Esophagus squamous epithelium (tissue), 5 donors: ENCODE results near the gene UBC. TPM values are rescaled to one million over a fixed set of nuclear protein-coding genes. Genes with fewer than 3 reads are reported as not detected.
A peak's percentile ranks its signal among the peaks of the same experiment; 100 is the strongest.

Experiments used
- DNase-seq: peaks from one replicate; lab custom pipeline; 2025; lab: John Stamatoyannopoulos, UW
- H3K27ac ChIP-seq, 4 donors: fragments of 200-600 bp; sonication (generic); one replicate each; pipeline ENCODE4 v1.5.1; 2016 to 2019; ENCODE audit warnings: mild to moderate bottlenecking in 1 of 4
- H3K27me3 ChIP-seq, 4 donors: fragments of 200-600 bp; sonication (generic); 1 replicate in 3 of 4; 2 replicates in 1 of 4; pipeline versions ENCODE4 v1.5.1 to v1.6.0; 2017 to 2021; ENCODE audit warnings: antibody characterized with exemption in 1 of 4
- H3K36me3 ChIP-seq, 3 donors: fragments of 200-600 bp; sonication (generic); one replicate each; pipeline ENCODE4 v1.5.1; 2016 to 2019
- H3K4me1 ChIP-seq, 3 donors: fragments of 200-600 bp; sonication (generic); one replicate each; pipeline ENCODE4 v1.5.1; 2017 to 2019
- H3K4me3 ChIP-seq, 4 donors: fragments of 200-600 bp; sonication (generic); 1 replicate in 3 of 4; 2 replicates in 1 of 4; pipeline ENCODE4 v1.5.1; 2016 to 2019; ENCODE audit warnings: mild to moderate bottlenecking in 2 of 4, moderate library complexity in 1 of 4
- H3K9me3 ChIP-seq, 3 donors: fragments of 200-600 bp; sonication (generic); one replicate each; pipeline ENCODE4 v1.5.1; 2016 to 2019
- CTCF ChIP-seq, 6 experiments: fragments of 450-650 bp in 4 of 6; fragments of 200-600 bp in 2 of 6; sonication (generic) in 2 of 6; IDR thresholded peaks; one replicate each; pipeline ENCODE4 v1.5.1; 2016 to 2019; ENCODE audit warnings: antibody characterized with exemption in 6 of 6, mild to moderate bottlenecking in 4 of 6, moderate library complexity in 4 of 6
- POLR2A ChIP-seq, 4 donors: fragments of 450-650 bp; IDR thresholded peaks; one replicate each; pipeline ENCODE4 v1.6.1; 2017; ENCODE audit warnings: antibody characterized with exemption in 4 of 4, mild to moderate bottlenecking in 4 of 4, moderate library complexity in 3 of 4
- WGBS, 2 donors: methylation state at CpG; one replicate each; pipeline ENCODE4 v1.1.5; 2018; 5-methylcytosine and 5-hydroxymethylcytosine counted together
- intact Hi-C: fragments of 100-400 bp; cut with DNase I; formaldehyde crosslinking; loops from one replicate; pipeline ENCODE4 v1.15.0; 2022
- total RNA-seq, 4 donors: library from RNA; depleted of rRNA; stranded (reverse); fragments of >200 nt; gene quantifications; one replicate each; pipeline ENCODE4 v1.1.0, GENCODE V29; 2016
- donor health status: DM: yes; HTN: yes; CAD: no.

The UBC gene
- total RNA-seq: 1,000 to 10,000 TPM; 1,012 to 1,417 (median 1,215) TPM

- 0 to 2% methylated on average over 9 to 14 of the region's 85 CpGs for WGBS, 2 donors
- DNase-seq: no peak
- Histone ChIP-seq H3K27ac (peak within 1 kb of the TSS; percentile 94 to 100 (median 98)), H3K27me3 (no peaks in the 10 kb centered on the region), H3K4me3 (peak within 1 kb of the TSS; percentile 78 to 98 (median 92)), H3K9me3 (no peaks in the 10 kb centered on the region), H3K4me1 (peaks cover 20 to 75% (median 47%) of the 10 kb centered on the region in 3 donors), H3K36me3 (peaks cover 5 to 37% (median 15%) of the 10 kb centered on the region in 3 donors)
- intact Hi-C loops: no loop called here
- TF ChIP-seq CTCF (IDR thresholded peaks at IDR 0.05) (peak in 2 of 6 experiments; percentile 3 to 15), POLR2A (IDR thresholded peaks at IDR 0.05) (peak; percentile 99 to 100 (median 100))
These were observed at the start of gene UBC for GRCh38 chr12:124914392-124915238. Gene UBC (minus strand): TSS chr12:124914650. CDS start chr12:124913771, 879 bp downstream.

GRCh38 chr12:124963211-124963610 lies 48.8 kb upstream of the UBC start:
- DNase-seq: no peak
- H3K27me3 ChIP-seq: no peaks in the 10 kb centered on the region
- no peak overlapping the region for H3K27ac ChIP-seq
- H3K9me3 ChIP-seq: no peaks in the 10 kb centered on the region
- intact Hi-C loops: no loop called here
- H3K36me3 ChIP-seq: peaks cover 31 to 100% (median 39%) of the 10 kb centered on the region in 3 donors
- whole genome bisulfite sequencing, 2 donors: 80 to 91% methylated on average over 1 to 8 of the region's 8 CpGs
- H3K4me3 ChIP-seq: no peak overlapping the region
- H3K4me1 ChIP-seq: no peaks in the 10 kb centered on the region
- TF ChIP-seq POLR2A (IDR thresholded peaks at IDR 0.05) (no peak), CTCF (IDR thresholded peaks at IDR 0.05) (no peak)

- DNase-seq: no peak
- Histone ChIP-seq H3K4me1 (no peaks in the 10 kb centered on the region), H3K27me3 (no peaks in the 10 kb centered on the region), H3K9me3 (no peaks in the 10 kb centered on the region), H3K4me3 (no peak overlapping the region), H3K36me3 (peaks cover 30 to 100% (median 35%) of the 10 kb centered on the region in 3 donors), H3K27ac (no peak overlapping the region)
- 79 to 84% methylated on average over 28 to 29 of the region's 29 CpGs for WGBS, 2 donors
- no peak for TF ChIP-seq CTCF (IDR thresholded peaks at IDR 0.05)
- TF ChIP-seq POLR2A (IDR thresholded peaks at IDR 0.05): no peak
- intact Hi-C loops: no loop called here
These were observed 46.6 kb upstream of the UBC start for GRCh38 chr12:124961055-124961454.

GRCh38 chr12:124956571-124956970 lies 42.1 kb upstream of the UBC start:
- 89 to 94% methylated on average over 5 to 6 of the region's 16 CpGs for WGBS, 2 donors
- Histone ChIP-seq H3K9me3 (no peaks in the 10 kb centered on the region), H3K27me3 (no peaks in the 10 kb centered on the region), H3K27ac (no peak overlapping the region), H3K36me3 (peaks cover 22 to 100% (median 35%) of the 10 kb centered on the region in 3 donors), H3K4me1 (no peaks in the 10 kb centered on the region), H3K4me3 (no peak overlapping the region)
- intact Hi-C loops: no loop called here
- TF ChIP-seq CTCF (IDR thresholded peaks at IDR 0.05) (no peak), POLR2A (IDR thresholded peaks at IDR 0.05) (no peak)
- no peak for DNase-seq

GRCh38 chr12:124954771-124955170 lies 40.3 kb upstream of the UBC start:
- intact Hi-C loops: no loop called here
- H3K4me1 ChIP-seq: no peaks in the 10 kb centered on the region
- no peak overlapping the region for H3K4me3 ChIP-seq
- WGBS, 2 donors: 97 to 100% methylated on average over 3 to 4 of the region's 4 CpGs
- peaks cover 26 to 100% (median 41%) of the 10 kb centered on the region in 3 donors for H3K36me3 ChIP-seq
- TF ChIP-seq POLR2A (IDR thresholded peaks at IDR 0.05): no peak
- no peak for TF ChIP-seq CTCF (IDR thresholded peaks at IDR 0.05)
- H3K27me3 ChIP-seq: no peaks in the 10 kb centered on the region
- DNase-seq: no peak
- H3K27ac ChIP-seq: no peak overlapping the region
- no peaks in the 10 kb centered on the region for H3K9me3 ChIP-seq
